CD14-positive monocyte (primary cell): ENCODE measurements around the gene MORC2. TPM values are rescaled to one million over a fixed set of nuclear protein-coding genes. Genes with fewer than 3 reads are reported as not detected.

Source experiments
- DNase-seq, 3 donors: peaks; one replicate each; pipeline ENCODE4 v3.0.0-alpha.2; 2011 to 2022
- H2AFZ ChIP-seq: 2 replicates; pipeline ENCODE4 v1.6.0; 2012; ENCODE audit warnings: mild to moderate bottlenecking, low read depth, low read length, inconsistent platforms; ENCODE audit not compliant: insufficient read depth, poor library complexity, severe bottlenecking
- H3K27ac ChIP-seq, 2 donors: 1 replicate in 1 of 2; 2 replicates in 1 of 2; pipeline ENCODE4 v1.5.1; 2012 to 2013; ENCODE audit warnings: low read length in 2 of 2, control low read depth in 1 of 2, inconsistent platforms in 1 of 2, low read depth in 1 of 2, mild to moderate bottlenecking in 1 of 2
- H3K27me3 ChIP-seq, 2 donors: one replicate each; pipeline versions ENCODE4 v1.6.0 to v1.6.1; 2011 to 2013; ENCODE audit warnings: low read length in 2 of 2; ENCODE audit not compliant: control insufficient read depth in 2 of 2, insufficient read depth in 2 of 2
- H3K36me3 ChIP-seq, 2 donors: replicated peaks in 1 of 2; 1 replicate in 1 of 2; 2 replicates in 1 of 2; pipeline versions ENCODE4 v1.5.1 to v1.6.1; 2012 to 2013; ENCODE audit warnings: low read length in 2 of 2, control low read depth in 1 of 2, inconsistent platforms in 1 of 2, mild to moderate bottlenecking in 1 of 2; ENCODE audit not compliant: insufficient read depth in 2 of 2, control insufficient read depth in 1 of 2
- H3K4me1 ChIP-seq, 2 donors: 1 replicate in 1 of 2; 2 replicates in 1 of 2; pipeline versions ENCODE4 v1.5.1 to v1.6.1; 2012 to 2013; ENCODE audit warnings: low read length in 2 of 2, control low read depth in 1 of 2, inconsistent platforms in 1 of 2, mild to moderate bottlenecking in 1 of 2, moderate library complexity in 1 of 2; ENCODE audit not compliant: insufficient read depth in 2 of 2, control insufficient read depth in 1 of 2
- H3K4me2 ChIP-seq: replicated peaks from 2 replicates; pipeline ENCODE3; 2012; ENCODE audit warnings: low read length, moderate library complexity, mild to moderate bottlenecking; ENCODE audit not compliant: poor library complexity, severe bottlenecking; ENCODE audit errors: extremely low read depth
- H3K4me3 ChIP-seq, 3 experiments: fragments of 200-600 bp in 1 of 3; sonication (generic) in 1 of 3; replicated peaks in 1 of 3; 1 replicate in 2 of 3; 2 replicates in 1 of 3; pipeline ENCODE4 v1.5.1; 2011 to 2013; ENCODE audit warnings: low read length in 3 of 3, mild to moderate bottlenecking in 3 of 3, control low read depth in 2 of 3, low read depth in 2 of 3, inconsistent platforms in 1 of 3, moderate library complexity in 1 of 3
- H3K79me2 ChIP-seq: 2 replicates; pipeline ENCODE4 v1.6.0; 2012; ENCODE audit warnings: mild to moderate bottlenecking, control low read depth, inconsistent platforms, low read length, moderate library complexity; ENCODE audit not compliant: insufficient read depth
- H3K9ac ChIP-seq: 2 replicates; pipeline ENCODE4 v1.6.0; 2017; ENCODE audit warnings: low read length, mild to moderate bottlenecking; ENCODE audit not compliant: insufficient read depth, poor library complexity, severe bottlenecking
- H3K9me3 ChIP-seq, 2 donors: replicated peaks in 1 of 2; 1 replicate in 1 of 2; 2 replicates in 1 of 2; pipeline versions ENCODE4 v1.5.1 to v1.6.1; 2012 to 2013; ENCODE audit warnings: low read length in 2 of 2, control low read depth in 1 of 2; ENCODE audit not compliant: control insufficient read depth in 1 of 2, insufficient read depth in 1 of 2
- H4K20me1 ChIP-seq: 2 replicates; pipeline ENCODE4 v1.6.0; 2012; ENCODE audit warnings: mild to moderate bottlenecking, low read length, control low read depth, moderate library complexity; ENCODE audit not compliant: insufficient read depth
- H3K27ac Mint-ChIP-seq, 7 donors: one replicate each; pipeline ENCODE4 v1.8.0; 2020; ENCODE audit warnings: mild to moderate bottlenecking in 7 of 7, mixed read lengths in 7 of 7, moderate library complexity in 6 of 7, inconsistent platforms in 2 of 7
- H3K27me3 Mint-ChIP-seq, 3 donors: one replicate each; pipeline ENCODE4 v1.8.0; 2021 to 2022; ENCODE audit warnings: low read depth in 3 of 3, mild to moderate bottlenecking in 3 of 3, mixed read lengths in 3 of 3, moderate library complexity in 3 of 3, inconsistent platforms in 1 of 3
- H3K36me3 Mint-ChIP-seq, 2 donors: one replicate each; pipeline ENCODE4 v1.8.0; 2020; ENCODE audit warnings: mixed read lengths in 2 of 2, inconsistent platforms in 1 of 2, mild to moderate bottlenecking in 1 of 2
- H3K4me1 Mint-ChIP-seq: one replicate; pipeline ENCODE4 v1.8.0; 2020; ENCODE audit warnings: mild to moderate bottlenecking, mixed read lengths
- H3K4me3 Mint-ChIP-seq, 2 donors: one replicate each; pipeline ENCODE4 v1.8.0; 2020; ENCODE audit warnings: mild to moderate bottlenecking in 2 of 2, mixed read lengths in 2 of 2, moderate library complexity in 1 of 2
- H3K9me3 Mint-ChIP-seq, 7 donors: one replicate each; pipeline ENCODE4 v1.8.0; 2020 to 2022; ENCODE audit warnings: mixed read lengths in 7 of 7, mild to moderate bottlenecking in 6 of 7, moderate library complexity in 6 of 7, inconsistent platforms in 2 of 7
- CTCF ChIP-seq: fragments of 200-600 bp; IDR thresholded peaks from one replicate; pipeline ENCODE4 v1.8.0; 2022; ENCODE audit warnings: antibody characterized with exemption, mild to moderate bottlenecking
- WGBS: methylation state at CpG from one replicate; pipeline ENCODE4 v1.1.5; 2013; ENCODE audit warnings: missing lambda C conversion rate; ENCODE audit not compliant: insufficient coverage; 5-methylcytosine and 5-hydroxymethylcytosine counted together
- intact Hi-C, 2 donors: fragments of 100-400 bp; cut with micrococcal nuclease; formaldehyde crosslinking; loops; one replicate each; pipeline versions ENCODE4 v1.15.0 to v1.15.1; 2023
- polyA plus RNA-seq, 3 donors: library from polyadenylated mRNA; depleted of rRNA in 1 of 3; unstranded in 2 of 3; stranded (reverse) in 1 of 3; fragments of 300-500 nt in 2 of 3; fragments of >200 nt in 1 of 3; fragmentation: Illumina TruSeq in 2 of 3; gene quantifications; 1 replicate in 2 of 3; 2 replicates in 1 of 3; pipeline ENCODE4 v1.2.3, GENCODE V29; 2012 to 2021

Gene MORC2
- polyA plus RNA-seq, 3 donors = 2.1 to 6.0 (median 2.4) TPM

- Histone ChIP-seq H3K27me3 (no peaks in the 10 kb centered on the region), H3K9ac (peak overlapping the region; percentile 6), H3K36me3 (no peaks in the 10 kb centered on the region), H3K4me3 (peak overlapping the region in 1 of 3 experiments; percentile 19), H3K9me3 (peaks cover 0 to 6% of the 10 kb centered on the region in 2 donors), H2AFZ (no peak overlapping the region), H3K27ac (peak overlapping the region in 1 of 2 donors; percentile 77), H3K4me2 (peak overlapping the region; percentile 59), H4K20me1 (no peaks in the 10 kb centered on the region), H3K4me1 (peaks cover 33 to 35% of the 10 kb centered on the region in 2 donors), H3K79me2 (no peaks in the 10 kb centered on the region)
- peak overlapping the region; percentile 76 to 93 (median 91) for H3K27ac Mint-ChIP-seq
- peaks cover 0 to 2% (median 0%) of the 10 kb centered on the region in 3 donors for H3K27me3 Mint-ChIP-seq
- H3K9me3 Mint-ChIP-seq = peaks cover 0 to 7% (median 5%) of the 10 kb centered on the region in 7 donors
- DNase-seq = peak; percentile 53 to 62 (median 55)
- 0% methylated on average over 1 of the region's 2 CpGs for WGBS
- H3K4me1 Mint-ChIP-seq = peaks cover 31% of the 10 kb centered on the region
- H3K4me3 Mint-ChIP-seq = peak overlapping the region in 1 of 2 donors; percentile 76
- no peak for TF ChIP-seq CTCF
- H3K36me3 Mint-ChIP-seq = peaks cover 0 to 1% of the 10 kb centered on the region in 2 donors
- intact Hi-C loops = no loop called here
Observed at GRCh38 chr22:30996462-30996861, 27.9 kb upstream of the MORC2 start.

- H3K9me3 ChIP-seq = peaks cover 0 to 6% of the 10 kb centered on the region in 2 donors
- no peaks in the 10 kb centered on the region for H3K27me3 Mint-ChIP-seq
- peak overlapping the region in 3 of 7 donors; percentile 84 to 93 (median 91) for H3K27ac Mint-ChIP-seq
- no peak overlapping the region for H2AFZ ChIP-seq
- peaks cover 0 to 8% (median 5%) of the 10 kb centered on the region in 7 donors for H3K9me3 Mint-ChIP-seq
- no peak overlapping the region for H3K4me3 ChIP-seq
- H3K79me2 ChIP-seq = no peaks in the 10 kb centered on the region
- no peak overlapping the region for H3K4me3 Mint-ChIP-seq
- H3K4me1 Mint-ChIP-seq = peaks cover 42% of the 10 kb centered on the region
- H3K9ac ChIP-seq = no peak overlapping the region
- intact Hi-C loops = no loop called here
- peaks cover 0 to 1% of the 10 kb centered on the region in 2 donors for H3K36me3 Mint-ChIP-seq
- H3K36me3 ChIP-seq = no peaks in the 10 kb centered on the region
- no CpG with 5 or more reads among the region's 1 CpG for WGBS
- H3K4me2 ChIP-seq = no peak overlapping the region
- DNase-seq = peak in 1 of 3 donors; percentile 13
- H4K20me1 ChIP-seq = no peaks in the 10 kb centered on the region
- H3K4me1 ChIP-seq = peaks cover 44% of the 10 kb centered on the region in 2 donors
- peak overlapping the region in 1 of 2 donors; percentile 77 for H3K27ac ChIP-seq
- TF ChIP-seq CTCF = no peak
- no peaks in the 10 kb centered on the region for H3K27me3 ChIP-seq
Observed at GRCh38 chr22:30994960-30995359, 26.4 kb upstream of the MORC2 start.
